NT2/D1 (cell line): ENCODE results near the gene CCSER1.
"Not testable (repeated sequence)": the region's sequence is repeated elsewhere in the genome, so short reads cannot be mapped to it uniquely, and the experiment has no call there.

ENCODE experiments used
- DNase-seq: peaks from one replicate; pipeline ENCODE4 v3.0.0-alpha.2; 2011; ENCODE audit warnings: low read depth, low spot score
- H3K27me3 ChIP-seq: 2 replicates; pipeline ENCODE4 v1.6.0; 2011; ENCODE audit warnings: mild to moderate bottlenecking; ENCODE audit not compliant: insufficient read length, insufficient read depth
- H3K36me3 ChIP-seq: 2 replicates; pipeline ENCODE4 v1.6.1; 2011; ENCODE audit warnings: mild to moderate bottlenecking, low read length, mixed read lengths; ENCODE audit not compliant: insufficient read depth, insufficient read length
- H3K4me1 ChIP-seq: 2 replicates; pipeline ENCODE4 v1.5.1; 2011; ENCODE audit not compliant: insufficient read depth, insufficient read length
- H3K4me3 ChIP-seq: 2 replicates; pipeline ENCODE4 v1.5.1; 2011; ENCODE audit warnings: low read depth; ENCODE audit not compliant: insufficient read length
- H3K9ac ChIP-seq: 2 replicates; pipeline ENCODE4 v1.6.0; 2011; ENCODE audit warnings: low read depth; ENCODE audit not compliant: insufficient read length
- H3K9me3 ChIP-seq: 2 replicates; pipeline ENCODE4 v1.5.1; 2011; ENCODE audit warnings: mild to moderate bottlenecking, low read length; ENCODE audit not compliant: insufficient read depth
- SUZ12 ChIP-seq: IDR thresholded peaks from 2 replicates; pipeline ENCODE4 v1.6.1; 2011; ENCODE audit not compliant: insufficient read length, insufficient read depth; ENCODE audit errors: extremely low read depth
- YY1 ChIP-seq: IDR thresholded peaks from 2 replicates; pipeline ENCODE4 v1.6.1; 2011; ENCODE audit not compliant: insufficient read length, insufficient read depth
- ZNF274 ChIP-seq: IDR thresholded peaks from 2 replicates; pipeline ENCODE4 v1.6.1; 2011; ENCODE audit warnings: mild to moderate bottlenecking, low read depth, low read length

Gene CCSER1

DNA sequence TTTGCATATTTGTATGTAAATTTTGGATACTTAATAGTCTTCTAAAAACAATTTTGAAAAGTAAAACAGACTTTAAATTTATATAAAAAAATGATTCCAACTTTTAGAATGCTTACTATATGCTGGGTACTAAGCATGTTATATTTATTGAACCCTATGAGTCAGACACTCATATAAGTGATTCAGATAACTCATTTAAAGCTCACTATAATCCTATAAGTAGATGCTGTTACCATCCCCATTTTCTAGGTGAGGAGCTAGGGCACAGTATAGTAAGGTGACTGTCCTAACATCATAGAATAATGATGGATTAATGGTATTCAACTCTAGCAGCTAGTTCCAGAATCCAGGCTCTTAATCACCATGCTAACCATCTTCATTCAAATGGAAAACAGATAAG is 1299.5 kb downstream of the CCSER1 start:
- Histone ChIP-seq H3K9ac (no peak overlapping the region), H3K36me3 (no peaks in the 10 kb centered on the region), H3K9me3 (no peaks in the 10 kb centered on the region), H3K4me1 (no peaks in the 10 kb centered on the region), H3K27me3 (no peaks in the 10 kb centered on the region), H3K4me3 (no peak overlapping the region)
- TF ChIP-seq SUZ12 (no peak), ZNF274 (no peak), YY1 (no peak)
- no peak for DNase-seq

DNA sequence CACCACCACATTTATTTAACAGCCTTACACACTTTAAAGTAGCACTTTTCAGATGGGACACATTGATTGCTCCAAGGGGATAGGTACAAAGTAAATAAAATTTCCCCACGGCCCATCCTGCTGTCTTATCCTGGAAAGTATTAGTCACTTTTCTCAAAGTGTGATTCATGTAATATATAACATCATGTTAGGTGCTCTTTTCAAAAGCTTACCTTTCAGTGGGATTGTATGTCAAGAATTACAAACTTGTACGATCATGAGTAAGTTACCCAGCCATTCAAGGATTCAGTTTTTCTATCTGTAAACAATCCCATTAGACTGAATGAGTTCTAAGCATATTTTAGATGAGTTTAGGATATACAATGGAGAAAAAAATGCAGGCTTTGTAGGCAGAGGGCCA is 1300.0 kb downstream of the CCSER1 start:
- no peak overlapping the region for H3K9ac ChIP-seq
- DNase-seq = no peak
- no peaks in the 10 kb centered on the region for H3K4me1 ChIP-seq
- no peaks in the 10 kb centered on the region for H3K9me3 ChIP-seq
- no peak overlapping the region for H3K4me3 ChIP-seq
- no peaks in the 10 kb centered on the region for H3K36me3 ChIP-seq
- no peaks in the 10 kb centered on the region for H3K27me3 ChIP-seq
- TF ChIP-seq ZNF274 (no peak), SUZ12 (no peak), YY1 (no peak)

DNA sequence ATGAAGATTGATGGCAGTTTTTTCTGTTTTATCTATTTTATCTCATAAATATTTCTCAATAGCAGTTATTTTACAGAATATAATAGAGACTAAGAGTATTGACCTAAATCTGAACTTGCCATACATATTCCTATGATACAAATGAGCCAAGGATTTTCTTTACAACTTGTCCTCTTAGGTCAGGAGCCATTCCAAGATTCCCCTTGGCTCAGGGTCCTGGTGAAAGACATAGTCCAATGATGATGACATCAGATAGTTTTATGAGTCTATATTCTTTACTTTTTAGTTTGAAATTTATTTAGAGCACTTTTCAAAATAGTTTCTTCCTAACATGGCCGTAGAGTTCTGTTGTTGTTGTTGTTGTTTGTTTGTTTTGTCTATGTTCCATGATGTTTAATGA is 1307.4 kb downstream of the CCSER1 start:
- Histone ChIP-seq H3K27me3 (no peaks in the 10 kb centered on the region), H3K9me3 (peaks cover 16% of the 10 kb centered on the region; the same call in 1 of the 2 replicates), H3K36me3 (no peaks in the 10 kb centered on the region), H3K4me1 (no peaks in the 10 kb centered on the region), H3K9ac (no peak overlapping the region), H3K4me3 (no peak overlapping the region)
- DNase-seq = no peak
- TF ChIP-seq SUZ12 (no peak), ZNF274 (no peak), YY1 (no peak)

- Histone ChIP-seq H3K9me3 (peaks cover 16% of the 10 kb centered on the region; the same call in 1 of the 2 replicates), H3K36me3 (no peaks in the 10 kb centered on the region), H3K9ac (no peak overlapping the region), H3K4me1 (no peaks in the 10 kb centered on the region), H3K4me3 (no peak overlapping the region), H3K27me3 (no peaks in the 10 kb centered on the region)
- no peak for DNase-seq
- TF ChIP-seq ZNF274 (no peak), YY1 (no peak), SUZ12 (no peak)
Observed at GRCh38 chr4:91436556-91436955, 1309.4 kb downstream of the CCSER1 start.

GRCh38 chr4:91447168-91447567 is 1320.0 kb downstream of the CCSER1 start:
- no peak overlapping the region for H3K9ac ChIP-seq
- H3K27me3 ChIP-seq = no peaks in the 10 kb centered on the region
- no peaks in the 10 kb centered on the region for H3K4me1 ChIP-seq
- H3K36me3 ChIP-seq = no peaks in the 10 kb centered on the region
- H3K4me3 ChIP-seq = no peak overlapping the region
- no peak for DNase-seq
- TF ChIP-seq ZNF274 (no peak), YY1 (no peak), SUZ12 (no peak)
- H3K9me3 ChIP-seq = no peaks in the 10 kb centered on the region

- no peaks in the 10 kb centered on the region for H3K4me1 ChIP-seq
- H3K36me3 ChIP-seq = no peaks in the 10 kb centered on the region
- no peaks in the 10 kb centered on the region for H3K9me3 ChIP-seq
- TF ChIP-seq ZNF274 (no peak), YY1 (no peak), SUZ12 (no peak)
- no peaks in the 10 kb centered on the region for H3K27me3 ChIP-seq
- no peak overlapping the region for H3K4me3 ChIP-seq
- H3K9ac ChIP-seq = no peak overlapping the region
- no peak for DNase-seq
Observed at GRCh38 chr4:91448668-91449330, 1321.6 kb downstream of the CCSER1 start.

DNA sequence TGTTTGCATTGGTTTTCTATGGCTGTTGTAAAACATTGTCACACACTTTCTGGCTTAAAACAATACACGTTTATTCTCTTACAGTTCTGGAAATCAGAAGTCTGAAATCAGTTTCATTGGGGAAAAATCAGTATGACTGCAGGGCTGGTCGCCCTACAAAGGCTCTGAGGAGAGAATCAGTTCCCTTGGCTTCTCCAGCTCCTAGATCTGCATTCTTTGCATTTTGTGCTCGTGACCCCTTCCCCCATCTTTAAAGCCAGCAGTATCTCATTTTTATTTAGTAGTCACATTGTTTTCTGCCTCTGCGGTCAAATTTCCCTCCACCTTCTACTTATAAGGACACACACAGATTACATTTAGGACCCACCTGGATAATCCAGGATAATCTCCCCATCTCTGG is 1326.9 kb downstream of the CCSER1 start:
- TF ChIP-seq SUZ12 (no peak), ZNF274 (no peak), YY1 (no peak)
- DNase-seq = no peak
- Histone ChIP-seq H3K4me1 (no peaks in the 10 kb centered on the region), H3K27me3 (no peaks in the 10 kb centered on the region), H3K4me3 (no peak overlapping the region), H3K9ac (no peak overlapping the region), H3K36me3 (no peaks in the 10 kb centered on the region), H3K9me3 (no peaks in the 10 kb centered on the region)

DNA sequence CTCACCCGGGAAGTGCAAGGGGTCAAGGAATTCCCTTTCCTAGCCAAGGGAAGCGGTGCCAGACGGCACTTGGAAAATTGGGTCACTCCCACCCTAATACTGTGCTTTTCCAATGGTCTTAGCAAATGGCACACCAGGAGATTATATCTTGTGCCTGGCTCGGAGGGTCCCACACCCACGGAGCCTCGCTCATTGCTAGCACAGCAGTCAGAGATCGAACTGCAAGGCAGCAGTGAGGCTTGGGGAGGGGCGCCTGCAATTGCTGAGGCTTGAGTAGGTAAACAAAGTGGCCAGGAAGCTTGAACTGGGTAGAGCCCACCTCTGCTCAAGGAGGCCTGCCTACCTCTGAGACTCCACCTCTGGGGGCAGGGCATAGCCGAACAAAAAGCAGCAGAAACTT is 1335.4 kb downstream of the CCSER1 start:
- not testable (repeated sequence) for H3K4me1 ChIP-seq, H3K9ac ChIP-seq, H3K27me3 ChIP-seq, H3K9me3 ChIP-seq, DNase-seq, H3K36me3 ChIP-seq, H3K4me3 ChIP-seq
